Keratinocyte (primary cell): Measurements from ENCODE around the gene AP3M1. TPM values are rescaled to one million over a fixed set of nuclear protein-coding genes. Genes with fewer than 3 reads are reported as not detected.

Experiments used
- DNase-seq: peaks from one replicate; pipeline ENCODE4 v3.0.0-alpha.2; 2011; ENCODE audit warnings: low read depth, missing footprints, low spot score
- FAIRE-seq: peaks from 2 replicates; lab custom pipeline; 2011; peaks lifted over from hg19 to GRCh38; lab: Jason Lieb, UNC
- H2AFZ ChIP-seq: 2 replicates; pipeline ENCODE4 v1.6.0; 2012; ENCODE audit warnings: low read length, control low read depth, inconsistent platforms; ENCODE audit not compliant: control insufficient read depth
- H3K27ac ChIP-seq: 2 replicates; pipeline ENCODE4 v1.5.1; 2011; ENCODE audit warnings: low read length; ENCODE audit not compliant: control insufficient read depth, insufficient read depth
- H3K27me3 ChIP-seq: 3 replicates; pipeline ENCODE4 v1.6.0; 2011; ENCODE audit warnings: low read length; ENCODE audit not compliant: control insufficient read depth, insufficient read depth; ENCODE audit errors: extremely low read depth
- H3K36me3 ChIP-seq, 2 experiments: 2 replicates in 1 of 2; 3 replicates in 1 of 2; pipeline ENCODE4 v1.5.1; 2011; ENCODE audit warnings: low read length in 2 of 2, mild to moderate bottlenecking in 1 of 2; ENCODE audit not compliant: control insufficient read depth in 2 of 2, insufficient read depth in 2 of 2; ENCODE audit errors: extremely low read depth in 1 of 2
- H3K4me1 ChIP-seq: 3 replicates; pipeline ENCODE4 v1.5.1; 2011; ENCODE audit warnings: low read length; ENCODE audit not compliant: control insufficient read depth, insufficient read depth; ENCODE audit errors: extremely low read depth
- H3K4me2 ChIP-seq: 3 replicates; pipeline ENCODE4 v1.6.0; 2011; ENCODE audit warnings: low read depth, low read length; ENCODE audit not compliant: control insufficient read depth, insufficient read depth; ENCODE audit errors: extremely low read depth
- H3K4me3 ChIP-seq, 3 experiments: fragments of 200-600 bp in 1 of 3; sonication (generic) in 1 of 3; 2 replicates in 2 of 3; 3 replicates in 1 of 3; pipeline ENCODE4 v1.5.1; 2011 to 2016; ENCODE audit warnings: low read length in 3 of 3, mild to moderate bottlenecking in 3 of 3, control low read depth in 2 of 3, inconsistent platforms in 1 of 3, low read depth in 1 of 3, mixed read lengths in 1 of 3, mixed run types in 1 of 3, moderate library complexity in 1 of 3; ENCODE audit not compliant: control insufficient read depth in 2 of 3, insufficient read depth in 2 of 3; ENCODE audit errors: extremely low read depth in 1 of 3
- H3K79me2 ChIP-seq: 2 replicates; pipeline ENCODE4 v1.6.0; 2012; ENCODE audit warnings: low read length; ENCODE audit not compliant: control insufficient read depth, insufficient read depth
- H3K9ac ChIP-seq: 3 replicates; pipeline ENCODE4 v1.6.0; 2011; ENCODE audit warnings: low read length; ENCODE audit not compliant: control insufficient read depth, insufficient read depth; ENCODE audit errors: extremely low read depth
- H3K9me1 ChIP-seq: 3 replicates; pipeline ENCODE4 v1.6.0; 2011; ENCODE audit warnings: low read length; ENCODE audit not compliant: control insufficient read depth, insufficient read depth; ENCODE audit errors: extremely low read depth
- H3K9me3 ChIP-seq: 2 replicates; pipeline ENCODE4 v1.5.1; 2012; ENCODE audit warnings: low read depth, low read length; ENCODE audit not compliant: control insufficient read depth
- H4K20me1 ChIP-seq: 3 replicates; pipeline ENCODE4 v1.6.0; 2011; ENCODE audit warnings: low read length; ENCODE audit not compliant: control insufficient read depth, insufficient read depth; ENCODE audit errors: extremely low read depth
- CTCF ChIP-seq, 3 experiments: IDR thresholded peaks in 1 of 3; conservative IDR thresholded peaks in 1 of 3; optimal IDR thresholded peaks in 1 of 3; 2 replicates in 2 of 3; 3 replicates in 1 of 3; pipeline versions ENCODE3 to v1.5.1; 2011; ENCODE audit warnings: low read length in 3 of 3, mild to moderate bottlenecking in 3 of 3, moderate library complexity in 2 of 3, control low read depth in 1 of 3, inconsistent platforms in 1 of 3; ENCODE audit not compliant: insufficient read depth in 2 of 3; ENCODE audit errors: extremely low read depth in 1 of 3
- EZH2 ChIP-seq: IDR thresholded peaks from one replicate; pipeline ENCODE4 v1.6.1; 2012; ENCODE audit warnings: inconsistent platforms, mild to moderate bottlenecking, low read length, moderate library complexity
- dilution Hi-C: fragments of 300-500 bp; cut with MboI; formaldehyde crosslinking; loops from one replicate; pipeline ENCODE4 v1.7.0; 2020; ENCODE audit warnings: low sequenced_read_pairs; ENCODE audit not compliant: extremely low pct_ligation_motif_present
- polyA plus RNA-seq, 5 experiments: library from polyadenylated mRNA; depleted of rRNA in 3 of 5; stranded (reverse) in 3 of 5; stranded (forward) in 1 of 5; unstranded in 1 of 5; fragments of >200 nt; gene quantifications; 1 replicate in 1 of 5; 2 replicates in 3 of 5; 3 replicates in 1 of 5; pipeline versions ENCODE4 v1.2.1 to v1.2.3, GENCODE V29; 2011 to 2012; ENCODE audit warnings: missing spikeins in 2 of 5, low read depth in 1 of 5, low replicate concordance in 1 of 5

Gene AP3M1
- polyA plus RNA-seq, 1 donor (not counting 4 experiments of a cell fraction or from before 2014, with no cell fraction given) = 53.5 TPM

GRCh38 chr10:74187237-74187636 lies 36.6 kb upstream of the AP3M1 start:
- H3K27ac ChIP-seq = peak overlapping the region; percentile 56
- no peaks in the 10 kb centered on the region for H3K36me3 ChIP-seq
- peaks cover 36% of the 10 kb centered on the region for H3K4me1 ChIP-seq
- H3K27me3 ChIP-seq = no peaks in the 10 kb centered on the region
- H3K9me3 ChIP-seq = no peaks in the 10 kb centered on the region
- peak overlapping the region; percentile 9 for H3K9ac ChIP-seq
- peak overlapping the region; percentile 49 for H3K4me2 ChIP-seq
- no peaks in the 10 kb centered on the region for H4K20me1 ChIP-seq
- no peak overlapping the region for H2AFZ ChIP-seq
- dilution Hi-C loops = no loop called here
- peaks cover 85% of the 10 kb centered on the region for H3K79me2 ChIP-seq
- FAIRE-seq (no peak), DNase-seq (no peak)
- no peaks in the 10 kb centered on the region for H3K9me1 ChIP-seq
- TF ChIP-seq CTCF (optimal IDR thresholded peaks at IDR 0.05 in 1 of 3, IDR thresholded peaks at IDR 0.05 in 1 of 3, conservative IDR thresholded peaks at IDR 0.05 in 1 of 3; ENCODE audit: extremely low read depth in 1 of 3, insufficient read depth in 2 of 3, low read length in 3 of 3) = no peak
- no peak for TF ChIP-seq EZH2
- peak overlapping the region in 1 of 3 experiments; percentile 10 for H3K4me3 ChIP-seq

- H3K9me1 ChIP-seq = no peaks in the 10 kb centered on the region
- H3K4me1 ChIP-seq = peaks cover 37% of the 10 kb centered on the region
- H3K27ac ChIP-seq = peak overlapping the region; percentile 24
- no peak for TF ChIP-seq EZH2
- no peak for TF ChIP-seq CTCF (optimal IDR thresholded peaks at IDR 0.05 in 1 of 3, IDR thresholded peaks at IDR 0.05 in 1 of 3, conservative IDR thresholded peaks at IDR 0.05 in 1 of 3; ENCODE audit: extremely low read depth in 1 of 3, insufficient read depth in 2 of 3, low read length in 3 of 3)
- no peak overlapping the region for H3K9ac ChIP-seq
- peak overlapping the region; percentile 49 for H3K4me2 ChIP-seq
- H3K36me3 ChIP-seq = peaks cover 0 to 3% of the 10 kb centered on the region in 2 experiments
- DNase-seq (no peak), FAIRE-seq (no peak)
- no peak overlapping the region for H3K4me3 ChIP-seq
- H3K79me2 ChIP-seq = peaks cover 84% of the 10 kb centered on the region
- H3K27me3 ChIP-seq = no peaks in the 10 kb centered on the region
- no peaks in the 10 kb centered on the region for H3K9me3 ChIP-seq
- no peaks in the 10 kb centered on the region for H4K20me1 ChIP-seq
- dilution Hi-C loops = no loop called here
- H2AFZ ChIP-seq = no peak overlapping the region
These were observed 36.0 kb upstream of the AP3M1 start for GRCh38 chr10:74186678-74187077.
